Stimulated activated CD8-positive, alpha-beta memory T cell treated with anti-CD3 and anti-CD28 coated beads, Interleukin-2, amount 100 ng/mL, for 48 hours (primary cell): Measurements from ENCODE around the gene FAM78B.

ENCODE experiments used
- DNase-seq, 2 donors: peaks; one replicate each; pipeline ENCODE4 v3.0.0-alpha.2; 2020; ENCODE audit warnings: low read depth in 2 of 2

FAM78B gene

GRCh38 chr1:166069390-166069789, 97.4 kb downstream of the FAM78B start:
- no peak for DNase-seq

GRCh38 chr1:166066107-166066506, 100.7 kb downstream of the FAM78B start:
- DNase-seq: no peak

- no peak for DNase-seq
Observed at GRCh38 chr1:166064951-166065350, 101.8 kb downstream of the FAM78B start.

- DNase-seq: no peak
Observed at GRCh38 chr1:166064313-166064926, 102.4 kb downstream of the FAM78B start.

- DNase-seq: no peak
Observed at GRCh38 chr1:166063701-166064100, 103.1 kb downstream of the FAM78B start.

- no peak for DNase-seq
Observed at GRCh38 chr1:166062421-166063070, 104.3 kb downstream of the FAM78B start.

- no peak for DNase-seq
Observed at GRCh38 chr1:166057650-166058049, 109.2 kb downstream of the FAM78B start.

GRCh38 chr1:166053395-166053794, 113.4 kb downstream of the FAM78B start:
- DNase-seq: no peak

- DNase-seq: no peak
Observed at GRCh38 chr1:166040202-166040997, 126.4 kb downstream of the FAM78B start.

GRCh38 chr1:166039436-166040201, 127.2 kb downstream of the FAM78B start:
- no peak for DNase-seq

- DNase-seq: no peak
Observed at GRCh38 chr1:166036092-166036491, 130.7 kb downstream of the FAM78B start.

- no peak for DNase-seq
Observed at GRCh38 chr1:166032572-166033371, 134.0 kb downstream of the FAM78B start.

GRCh38 chr1:166031932-166032571, 134.7 kb downstream of the FAM78B start:
- DNase-seq: no peak

- no peak for DNase-seq
Observed at GRCh38 chr1:166029196-166029945, 137.4 kb downstream of the FAM78B start.

- DNase-seq: no peak
Observed at GRCh38 chr1:166026555-166026954, 140.2 kb downstream of the FAM78B start.

GRCh38 chr1:166026143-166026542, 140.7 kb downstream of the FAM78B start:
- DNase-seq: no peak

- no peak for DNase-seq
Observed at GRCh38 chr1:166020210-166020609, 146.6 kb downstream of the FAM78B start.
